HepG2 (cell line): ENCODE data around the gene PLSCR4. TPM values are rescaled to one million over a fixed set of nuclear protein-coding genes. Genes with fewer than 3 reads are reported as not detected.

Source experiments
- HIVEP1 ChIP-seq: sonication (generic); formaldehyde crosslinking; IDR thresholded peaks from 2 replicates; pipeline ENCODE4 v1.4.0; 2020; ENCODE audit warnings: mild to moderate bottlenecking, missing genetic modification reagents
- KDM2A ChIP-seq: sonication (generic); formaldehyde crosslinking; IDR thresholded peaks from 2 replicates; pipeline ENCODE4 v1.4.0; 2020; ENCODE audit warnings: low read depth, missing genetic modification reagents, borderline replicate concordance
- NFIB ChIP-seq: sonication (generic); formaldehyde crosslinking; IDR thresholded peaks from 2 replicates; pipeline ENCODE4 v1.9.0; 2021; ENCODE audit warnings: missing genetic modification reagents, mild to moderate bottlenecking, borderline replicate concordance
- NONO ChIP-seq, 2 experiments: fragments of 450-650 bp in 1 of 2; sonication (generic) in 1 of 2; formaldehyde crosslinking in 1 of 2; IDR thresholded peaks in 1 of 2; conservative IDR thresholded peaks in 1 of 2; 2 replicates each; pipeline versions ENCODE4 v1.6.1 to v1.8.0; 2017 to 2022; ENCODE audit warnings: mild to moderate bottlenecking in 1 of 2, missing genetic modification reagents in 1 of 2, moderate library complexity in 1 of 2
- PAWR ChIP-seq: sonication (generic); formaldehyde crosslinking; IDR thresholded peaks from 2 replicates; pipeline ENCODE4 v1.4.0; 2020; ENCODE audit warnings: missing genetic modification reagents, mild to moderate bottlenecking, borderline replicate concordance
- RBFOX2 ChIP-seq: fragments of 200-400 bp; formaldehyde crosslinking; IDR thresholded peaks from 2 replicates; pipeline ENCODE4 v1.6.1; 2017; ENCODE audit warnings: low read depth, mild to moderate bottlenecking, low read length
- RFX5 ChIP-seq: IDR thresholded peaks from 2 replicates; pipeline ENCODE4 v1.6.1; 2011; ENCODE audit warnings: low read depth, low read length, improper control_type of control experiment
- SRSF4 ChIP-seq: fragments of 200-400 bp; formaldehyde crosslinking; IDR thresholded peaks from one replicate; pipeline ENCODE4 v1.6.1; 2018; ENCODE audit warnings: mild to moderate bottlenecking, low read depth, low read length, moderate library complexity; ENCODE audit not compliant: poor library complexity, severe bottlenecking
- TOE1 ChIP-seq: sonication (generic); formaldehyde crosslinking; IDR thresholded peaks from 2 replicates; pipeline ENCODE4 v1.4.0; 2020; ENCODE audit warnings: mild to moderate bottlenecking, missing genetic modification reagents
- ZNF329 ChIP-seq: sonication (generic); formaldehyde crosslinking; IDR thresholded peaks from 2 replicates; pipeline ENCODE4 v1.9.0; 2021; ENCODE audit warnings: low read depth, mild to moderate bottlenecking, missing genetic modification reagents
- ZNF350 ChIP-seq: sonication (generic); formaldehyde crosslinking; IDR thresholded peaks from 2 replicates; pipeline ENCODE4 v1.4.0; 2020; ENCODE audit warnings: mild to moderate bottlenecking, low read depth, missing genetic modification reagents, borderline replicate concordance
- ZNF446 ChIP-seq: sonication (generic); formaldehyde crosslinking; IDR thresholded peaks from 2 replicates; pipeline ENCODE4 v1.5.0; 2020; ENCODE audit warnings: mild to moderate bottlenecking, missing genetic modification reagents
- ZNF556 ChIP-seq: sonication (generic); formaldehyde crosslinking; IDR thresholded peaks from 2 replicates; pipeline ENCODE4 v1.4.0; 2020; ENCODE audit warnings: mild to moderate bottlenecking, missing genetic modification reagents, borderline replicate concordance
- ZNF678 ChIP-seq: sonication (generic); formaldehyde crosslinking; IDR thresholded peaks from 2 replicates; pipeline ENCODE4 v1.4.0; 2020; ENCODE audit warnings: mild to moderate bottlenecking, missing genetic modification reagents
- ZNF841 ChIP-seq: sonication (generic); formaldehyde crosslinking; IDR thresholded peaks from 2 replicates; pipeline ENCODE4 v1.8.1; 2023; ENCODE audit warnings: missing genetic modification reagents, borderline replicate concordance
- polyA plus RNA-seq, 8 experiments: library from polyadenylated mRNA; depleted of rRNA in 3 of 8; stranded (reverse) in 7 of 8; unstranded in 1 of 8; fragments of >200 nt; fragmentation: Illumina TruSeq in 4 of 8; extraction: Trizol in 4 of 8; gene quantifications; 2 replicates each; pipeline versions ENCODE4 v1.2.1 to v1.2.3, GENCODE V29; 2011 to 2016; ENCODE audit warnings: low read depth in 4 of 8, missing spikeins in 1 of 8, mixed read lengths in 1 of 8; ENCODE audit not compliant: insufficient read depth in 1 of 8
- total RNA-seq, 5 experiments: library from RNA; depleted of rRNA; stranded (reverse); fragments of >200 nt; fragmentation: Illumina TruSeq; extraction: Trizol; gene quantifications; 2 replicates each; pipeline ENCODE4 v1.2.3, GENCODE V29; 2016; ENCODE audit warnings: low read depth in 1 of 5
- TF ChIP-seq, protein P1 (sequence below): sonication (generic); formaldehyde crosslinking; IDR thresholded peaks from 2 replicates; pipeline ENCODE4 v1.8.1; 2023; ENCODE audit warnings: missing genetic modification reagents, inconsistent platforms, borderline replicate concordance
- TF ChIP-seq, protein P2 (sequence below): IDR thresholded peaks from 2 replicates; pipeline ENCODE4 v1.6.1; 2012; ENCODE audit warnings: low read length, improper control_type of control experiment
- TF ChIP-seq, protein P3 (sequence below): sonication (generic); formaldehyde crosslinking; IDR thresholded peaks from 2 replicates; pipeline ENCODE4 v1.4.0; 2020; ENCODE audit warnings: mild to moderate bottlenecking, missing genetic modification reagents
- TF ChIP-seq, protein P4 (sequence below): sonication (generic); formaldehyde crosslinking; IDR thresholded peaks from 2 replicates; pipeline ENCODE4 v1.8.1; 2023; ENCODE audit warnings: missing genetic modification reagents, mild to moderate bottlenecking, borderline replicate concordance

PLSCR4 gene
- total and polyA plus RNA-seq, 2 of the 13 experiments (the other 11 are each of a cell fraction or from before 2014, with no cell fraction given), result 1.5 to 59.0 TPM

DNA sequence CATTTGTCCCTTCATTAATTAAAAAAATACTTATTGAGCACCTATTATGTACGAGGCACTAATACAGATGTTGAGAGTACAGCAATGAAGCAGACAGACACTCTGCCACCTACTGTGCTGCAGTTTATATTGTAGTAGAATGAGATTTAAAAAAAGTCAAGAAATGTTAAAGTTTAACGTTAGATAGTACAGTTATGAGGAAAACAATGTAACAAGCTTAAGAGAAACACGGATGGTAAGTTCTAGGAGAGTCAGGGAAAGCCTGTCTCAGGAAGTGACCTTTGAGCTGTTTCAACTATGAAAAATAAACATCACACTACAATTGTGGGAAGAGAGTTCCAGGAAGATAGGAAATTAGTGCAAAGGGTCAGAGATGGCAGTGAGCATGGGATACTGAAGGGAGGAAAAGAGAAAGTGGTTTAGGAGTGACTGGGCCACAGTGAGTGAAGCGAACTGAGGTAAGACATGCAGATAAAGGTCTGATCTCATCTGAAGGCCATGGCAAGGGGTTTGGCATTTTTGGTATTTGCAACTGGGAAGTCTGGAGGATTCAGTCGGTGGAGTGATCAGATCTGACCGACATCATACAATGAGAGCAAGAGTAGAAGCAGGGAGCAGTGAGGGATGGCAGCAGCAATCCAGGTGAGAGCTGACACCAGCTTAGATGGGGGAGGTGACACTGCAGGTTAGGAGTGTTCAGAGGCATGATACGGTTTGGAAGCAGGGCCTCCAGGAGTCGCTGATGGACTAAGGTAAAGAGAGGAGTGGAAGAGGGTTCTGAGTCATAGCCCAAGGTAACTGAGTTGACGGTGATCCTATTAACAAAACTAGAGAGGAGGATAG is 28.5 kb downstream of the PLSCR4 start (continued):
- TF ChIP-seq ZNF329 (CRISPR knock-in tag), result no peak; the same call in 1 of the 2 replicates
- TF ChIP-seq ZNF350 (CRISPR knock-in tag), result peak; percentile 59; the same call in 1 of the 2 replicates
- no peak for TF ChIP-seq SRSF4
- TF ChIP-seq, protein P1, sequence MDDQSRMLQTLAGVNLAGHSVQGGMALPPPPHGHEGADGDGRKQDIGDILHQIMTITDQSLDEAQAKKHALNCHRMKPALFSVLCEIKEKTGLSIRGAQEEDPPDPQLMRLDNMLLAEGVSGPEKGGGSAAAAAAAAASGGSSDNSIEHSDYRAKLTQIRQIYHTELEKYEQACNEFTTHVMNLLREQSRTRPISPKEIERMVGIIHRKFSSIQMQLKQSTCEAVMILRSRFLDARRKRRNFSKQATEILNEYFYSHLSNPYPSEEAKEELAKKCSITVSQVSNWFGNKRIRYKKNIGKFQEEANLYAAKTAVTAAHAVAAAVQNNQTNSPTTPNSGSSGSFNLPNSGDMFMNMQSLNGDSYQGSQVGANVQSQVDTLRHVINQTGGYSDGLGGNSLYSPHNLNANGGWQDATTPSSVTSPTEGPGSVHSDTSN (CRISPR knock-in tag), result no peak
- TF ChIP-seq NONO (IDR thresholded peaks at IDR 0.05), result no peak
- TF ChIP-seq NONO (CRISPR knock-in tag; conservative IDR thresholded peaks at IDR 0.05), result peak; percentile 59
- no peak for TF ChIP-seq RBFOX2
- no peak for TF ChIP-seq ZNF841 (CRISPR knock-in tag)
- TF ChIP-seq HIVEP1 (CRISPR knock-in tag), result no peak
- 0 out of 2 replicates have a peak, but pooled peaks have one; percentile 33 for TF ChIP-seq ZNF556 (CRISPR knock-in tag)
- no peak for TF ChIP-seq RFX5
- TF ChIP-seq TOE1, result no peak
- no peak for TF ChIP-seq ZNF446 (CRISPR knock-in tag)
- no peak for TF ChIP-seq ZNF678 (CRISPR knock-in tag)
- TF ChIP-seq, protein P2, sequence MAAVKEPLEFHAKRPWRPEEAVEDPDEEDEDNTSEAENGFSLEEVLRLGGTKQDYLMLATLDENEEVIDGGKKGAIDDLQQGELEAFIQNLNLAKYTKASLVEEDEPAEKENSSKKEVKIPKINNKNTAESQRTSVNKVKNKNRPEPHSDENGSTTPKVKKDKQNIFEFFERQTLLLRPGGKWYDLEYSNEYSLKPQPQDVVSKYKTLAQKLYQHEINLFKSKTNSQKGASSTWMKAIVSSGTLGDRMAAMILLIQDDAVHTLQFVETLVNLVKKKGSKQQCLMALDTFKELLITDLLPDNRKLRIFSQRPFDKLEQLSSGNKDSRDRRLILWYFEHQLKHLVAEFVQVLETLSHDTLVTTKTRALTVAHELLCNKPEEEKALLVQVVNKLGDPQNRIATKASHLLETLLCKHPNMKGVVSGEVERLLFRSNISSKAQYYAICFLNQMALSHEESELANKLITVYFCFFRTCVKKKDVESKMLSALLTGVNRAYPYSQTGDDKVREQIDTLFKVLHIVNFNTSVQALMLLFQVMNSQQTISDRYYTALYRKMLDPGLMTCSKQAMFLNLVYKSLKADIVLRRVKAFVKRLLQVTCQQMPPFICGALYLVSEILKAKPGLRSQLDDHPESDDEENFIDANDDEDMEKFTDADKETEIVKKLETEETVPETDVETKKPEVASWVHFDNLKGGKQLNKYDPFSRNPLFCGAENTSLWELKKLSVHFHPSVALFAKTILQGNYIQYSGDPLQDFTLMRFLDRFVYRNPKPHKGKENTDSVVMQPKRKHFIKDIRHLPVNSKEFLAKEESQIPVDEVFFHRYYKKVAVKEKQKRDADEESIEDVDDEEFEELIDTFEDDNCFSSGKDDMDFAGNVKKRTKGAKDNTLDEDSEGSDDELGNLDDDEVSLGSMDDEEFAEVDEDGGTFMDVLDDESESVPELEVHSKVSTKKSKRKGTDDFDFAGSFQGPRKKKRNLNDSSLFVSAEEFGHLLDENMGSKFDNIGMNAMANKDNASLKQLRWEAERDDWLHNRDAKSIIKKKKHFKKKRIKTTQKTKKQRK, result no peak
- TF ChIP-seq, protein P3, sequence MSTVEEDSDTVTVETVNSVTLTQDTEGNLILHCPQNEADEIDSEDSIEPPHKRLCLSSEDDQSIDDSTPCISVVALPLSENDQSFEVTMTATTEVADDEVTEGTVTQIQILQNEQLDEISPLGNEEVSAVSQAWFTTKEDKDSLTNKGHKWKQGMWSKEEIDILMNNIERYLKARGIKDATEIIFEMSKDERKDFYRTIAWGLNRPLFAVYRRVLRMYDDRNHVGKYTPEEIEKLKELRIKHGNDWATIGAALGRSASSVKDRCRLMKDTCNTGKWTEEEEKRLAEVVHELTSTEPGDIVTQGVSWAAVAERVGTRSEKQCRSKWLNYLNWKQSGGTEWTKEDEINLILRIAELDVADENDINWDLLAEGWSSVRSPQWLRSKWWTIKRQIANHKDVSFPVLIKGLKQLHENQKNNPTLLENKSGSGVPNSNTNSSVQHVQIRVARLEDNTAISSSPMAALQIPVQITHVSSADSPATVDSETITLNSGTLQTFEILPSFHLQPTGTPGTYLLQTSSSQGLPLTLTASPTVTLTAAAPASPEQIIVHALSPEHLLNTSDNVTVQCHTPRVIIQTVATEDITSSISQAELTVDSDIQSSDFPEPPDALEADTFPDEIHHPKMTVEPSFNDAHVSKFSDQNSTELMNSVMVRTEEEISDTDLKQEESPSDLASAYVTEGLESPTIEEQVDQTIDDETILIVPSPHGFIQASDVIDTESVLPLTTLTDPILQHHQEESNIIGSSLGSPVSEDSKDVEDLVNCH (CRISPR knock-in tag), result no peak
- no peak for TF ChIP-seq PAWR (CRISPR knock-in tag)
- TF ChIP-seq, protein P4, sequence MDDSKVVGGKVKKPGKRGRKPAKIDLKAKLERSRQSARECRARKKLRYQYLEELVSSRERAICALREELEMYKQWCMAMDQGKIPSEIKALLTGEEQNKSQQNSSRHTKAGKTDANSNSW, result no peak
- TF ChIP-seq KDM2A (CRISPR knock-in tag), result no peak
- no peak for TF ChIP-seq NFIB (CRISPR knock-in tag)
